Endothelial cell of umbilical vein (primary cell): ENCODE data around the gene MACROH2A2.
"Not testable (repeated sequence)": the region's sequence is repeated elsewhere in the genome, so short reads cannot be mapped to it uniquely, and the experiment has no call there.

Source experiments
- CTCF ChIP-seq, 2 donors: IDR thresholded peaks; 1 replicate in 1 of 2; 2 replicates in 1 of 2; pipeline ENCODE4 v1.5.1; 2011; ENCODE audit warnings: low read length in 2 of 2, mild to moderate bottlenecking in 2 of 2, moderate library complexity in 2 of 2, control low read depth in 1 of 2, inconsistent platforms in 1 of 2, low read depth in 1 of 2; ENCODE audit not compliant: insufficient read depth in 1 of 2; ENCODE audit errors: extremely low read depth in 1 of 2
- EZH2 ChIP-seq: IDR thresholded peaks from 2 replicates; pipeline ENCODE4 v1.6.1; 2012; ENCODE audit warnings: borderline replicate concordance, low read depth, mild to moderate bottlenecking, moderate library complexity, low read length, inconsistent platforms; ENCODE audit not compliant: severe bottlenecking
- POLR2A ChIP-seq: IDR thresholded peaks from 2 replicates; pipeline ENCODE4 v1.6.1; 2012; ENCODE audit warnings: low read depth, mild to moderate bottlenecking, control low read depth, low read length

- not testable (repeated sequence) for TF ChIP-seq CTCF (IDR thresholded peaks at IDR 0.05; ENCODE audit: extremely low read depth in 1 of 2, insufficient read depth in 1 of 2, low read depth in 1 of 2, low read length in 2 of 2); POLR2A; EZH2
These were observed 70.5 kb downstream of the MACROH2A2 start for GRCh38 chr10:70123166-70123565.
